NOMO-1 treated with dmso at 0.1 percent for 144 hours (cell line): Measurements from ENCODE around the gene POLRMT.

Experiments
- DNase-seq: peaks from one replicate; lab custom pipeline; 2025; ENCODE audit not compliant: unreplicated experiment; lab: John Stamatoyannopoulos, UW

Gene POLRMT

DNA sequence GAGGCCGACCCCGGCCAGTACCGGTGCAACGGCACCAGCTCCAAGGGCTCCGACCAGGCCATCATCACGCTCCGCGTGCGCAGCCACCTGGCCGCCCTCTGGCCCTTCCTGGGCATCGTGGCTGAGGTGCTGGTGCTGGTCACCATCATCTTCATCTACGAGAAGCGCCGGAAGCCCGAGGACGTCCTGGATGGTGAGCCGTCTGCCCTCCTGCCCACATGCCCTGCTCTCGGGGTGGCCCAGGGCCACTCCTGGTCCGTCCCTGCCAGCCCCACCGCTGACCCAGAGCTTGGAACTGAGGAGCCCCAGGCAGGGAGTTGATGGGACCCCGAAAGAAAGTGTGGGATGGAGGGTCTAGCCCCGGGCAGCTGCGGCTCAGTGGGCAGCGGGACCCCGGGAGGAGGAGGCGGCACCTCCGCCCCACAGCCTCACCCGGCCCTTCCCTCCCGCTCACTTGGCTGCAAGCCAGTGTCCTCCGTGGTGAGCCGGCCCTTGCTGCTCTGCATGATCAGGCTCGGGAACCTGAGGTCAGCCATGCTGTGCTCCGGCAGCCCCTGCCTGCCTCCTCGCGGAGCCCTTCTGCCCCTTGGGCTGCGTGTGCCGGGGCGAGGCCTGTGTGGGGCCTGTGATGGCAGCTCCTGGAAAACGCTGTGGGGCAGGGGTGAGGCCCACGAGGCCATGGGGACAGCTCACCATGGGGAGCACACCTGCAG is 51.8 kb downstream of the POLRMT start:
- DNase-seq = no peak

- DNase-seq = no peak
These were observed 53.0 kb downstream of the POLRMT start for GRCh38 chr19:580274-580835.

- no peak for DNase-seq
These were observed 53.5 kb downstream of the POLRMT start for GRCh38 chr19:579842-580155.

GRCh38 chr19:579111-579841 is 54.1 kb downstream of the POLRMT start:
- no peak for DNase-seq

DNA sequence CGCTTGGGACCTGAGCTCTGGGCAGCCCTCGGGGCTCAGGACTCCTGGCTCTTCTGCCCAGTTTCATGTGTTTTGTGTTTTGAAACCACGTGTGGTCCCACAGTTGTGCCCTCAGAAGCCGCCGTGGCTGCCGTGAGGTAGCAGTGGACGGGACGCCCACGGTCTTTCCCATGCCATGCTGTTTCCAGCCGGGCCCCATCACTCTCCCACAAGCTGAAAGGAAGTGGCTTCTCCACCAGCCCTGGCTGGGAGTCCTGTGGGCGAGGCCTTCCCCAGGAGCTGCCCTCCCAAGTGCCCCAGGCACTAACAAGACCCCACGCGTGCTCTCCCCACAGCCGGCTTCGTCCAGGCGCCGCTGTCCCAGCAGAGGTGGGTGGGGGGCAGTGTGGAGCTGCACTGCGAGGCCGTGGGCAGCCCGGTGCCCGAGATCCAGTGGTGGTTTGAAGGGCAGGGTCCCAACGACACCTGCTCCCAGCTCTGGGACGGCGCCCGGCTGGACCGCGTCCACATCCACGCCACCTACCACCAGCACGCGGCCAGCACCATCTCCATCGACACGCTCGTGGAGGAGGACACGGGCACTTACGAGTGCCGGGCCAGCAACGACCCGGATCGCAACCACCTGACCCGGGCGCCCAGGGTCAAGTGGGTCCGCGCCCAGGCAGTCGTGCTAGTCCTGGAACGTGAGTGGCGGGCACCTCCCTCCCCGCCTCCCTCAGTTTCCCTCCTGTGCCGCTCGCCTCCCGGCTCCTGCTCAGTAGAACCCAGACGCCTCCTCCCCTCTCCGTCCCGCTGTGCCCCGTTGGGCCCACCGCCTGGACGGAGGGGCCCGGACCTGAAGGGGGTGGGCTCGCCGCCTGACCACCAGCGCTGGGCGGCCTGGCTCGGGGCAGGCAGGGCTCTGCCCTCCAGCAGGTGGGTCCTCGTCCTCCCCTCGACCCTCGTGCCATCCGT is 55.6 kb downstream of the POLRMT start:
- no peak for DNase-seq

GRCh38 chr19:576768-577438 is 56.4 kb downstream of the POLRMT start:
- no peak for DNase-seq

DNA sequence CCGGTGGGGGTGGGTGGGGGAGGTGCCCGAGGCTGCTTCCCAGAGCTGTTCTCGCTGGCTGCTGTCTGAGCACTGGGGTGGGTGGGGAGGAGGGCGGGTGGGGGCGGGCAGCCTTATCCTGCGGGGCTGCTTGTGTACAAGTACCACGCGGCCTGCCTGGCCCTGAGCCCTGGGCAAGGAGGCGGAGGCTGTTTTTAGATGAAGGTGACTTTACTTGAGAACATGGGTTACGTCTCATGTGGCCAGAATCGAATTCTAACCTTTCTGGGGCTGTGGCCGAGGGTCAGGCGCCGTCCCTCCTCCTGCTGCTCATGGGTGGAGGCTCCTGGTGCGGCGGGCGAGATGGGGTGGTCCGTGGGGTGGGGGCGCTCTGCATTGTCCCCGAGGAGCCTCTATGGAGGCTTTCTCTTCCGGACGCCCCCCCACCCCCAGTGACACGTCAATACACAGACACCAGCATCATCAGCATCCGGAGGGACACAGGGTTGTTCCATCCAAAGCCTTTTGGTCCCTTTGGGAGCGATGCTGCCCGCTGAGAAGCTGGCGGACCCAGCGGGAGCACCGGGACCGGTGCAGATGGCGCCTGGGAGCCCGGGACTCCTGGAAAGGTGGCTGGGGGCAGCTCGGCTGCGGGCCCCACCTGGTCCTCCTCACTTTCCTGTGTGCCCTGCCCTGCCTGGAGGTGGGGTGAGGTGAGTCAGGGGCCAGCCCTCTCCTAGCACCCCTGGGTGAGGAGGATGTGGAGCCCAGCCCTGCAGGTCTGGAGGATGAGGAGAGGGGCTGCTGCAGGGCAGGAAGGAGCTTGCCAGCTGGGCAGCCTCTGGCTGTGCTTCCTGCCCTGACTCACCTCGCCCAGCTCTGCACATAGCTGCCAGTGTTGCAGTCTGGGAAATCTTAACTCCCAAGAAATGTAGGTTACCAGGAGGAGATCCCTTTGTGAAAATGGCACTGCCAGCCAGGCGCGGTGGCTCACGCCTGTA is 57.5 kb downstream of the POLRMT start:
- DNase-seq = no peak

DNA sequence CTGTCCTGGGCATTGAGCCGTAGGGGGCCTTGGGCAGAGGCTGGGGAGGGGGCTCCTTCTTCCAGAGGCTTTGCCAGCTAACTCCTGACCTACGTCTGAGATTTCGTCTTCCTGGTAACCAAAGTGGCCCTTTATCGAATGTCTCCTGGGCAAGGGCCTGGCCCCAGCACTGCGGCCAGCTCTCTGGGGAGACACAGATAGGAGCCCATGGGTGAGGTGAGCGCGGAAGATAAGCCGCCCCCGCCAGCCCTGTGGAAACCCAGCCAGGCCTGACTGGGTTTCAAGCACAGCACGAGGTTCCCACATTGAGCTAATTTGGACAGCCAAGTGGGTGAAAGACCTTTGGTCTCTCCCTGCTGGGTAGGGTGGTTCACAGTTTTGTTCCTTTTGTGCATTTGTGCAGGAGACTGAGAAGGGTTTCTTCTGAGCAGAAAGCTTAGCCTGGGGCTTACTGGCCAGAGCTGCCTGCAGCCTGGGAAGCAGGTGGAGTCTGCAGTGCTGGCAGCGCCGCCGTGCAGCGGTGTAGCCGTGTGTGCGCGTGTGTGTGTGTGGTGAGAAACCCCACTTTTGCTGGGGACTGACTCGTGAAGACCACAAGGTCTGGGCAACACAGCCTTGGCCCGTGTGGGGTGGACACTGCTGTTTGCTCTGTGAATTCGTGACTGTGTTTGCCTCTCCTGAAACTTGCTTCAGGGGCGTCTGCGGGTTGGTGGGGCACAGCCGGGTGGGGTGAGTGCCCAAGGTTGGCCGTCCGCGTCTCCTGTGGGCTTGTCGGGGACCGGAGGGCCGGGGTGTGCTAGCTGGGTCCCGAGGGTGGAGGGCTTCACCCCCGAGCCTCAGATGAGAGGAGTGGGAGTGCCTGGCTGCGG is 58.4 kb downstream of the POLRMT start:
- DNase-seq = no peak

DNA sequence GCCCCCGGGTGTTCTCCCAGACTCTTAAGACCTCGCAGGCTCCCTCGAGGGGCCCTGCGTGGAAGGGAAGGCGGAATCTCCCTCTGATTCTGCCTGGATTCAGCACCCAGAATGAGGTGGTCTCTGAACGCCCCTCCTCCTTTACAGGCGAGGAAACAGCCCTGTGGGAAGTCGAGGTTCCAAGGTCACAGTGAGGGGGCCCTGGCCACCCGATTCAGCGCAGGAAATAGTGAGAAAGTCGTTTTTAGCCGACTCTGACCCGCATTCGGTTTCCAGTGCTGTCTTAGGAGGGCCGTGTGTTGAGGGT is 59.9 kb downstream of the POLRMT start:
- DNase-seq = no peak

DNA sequence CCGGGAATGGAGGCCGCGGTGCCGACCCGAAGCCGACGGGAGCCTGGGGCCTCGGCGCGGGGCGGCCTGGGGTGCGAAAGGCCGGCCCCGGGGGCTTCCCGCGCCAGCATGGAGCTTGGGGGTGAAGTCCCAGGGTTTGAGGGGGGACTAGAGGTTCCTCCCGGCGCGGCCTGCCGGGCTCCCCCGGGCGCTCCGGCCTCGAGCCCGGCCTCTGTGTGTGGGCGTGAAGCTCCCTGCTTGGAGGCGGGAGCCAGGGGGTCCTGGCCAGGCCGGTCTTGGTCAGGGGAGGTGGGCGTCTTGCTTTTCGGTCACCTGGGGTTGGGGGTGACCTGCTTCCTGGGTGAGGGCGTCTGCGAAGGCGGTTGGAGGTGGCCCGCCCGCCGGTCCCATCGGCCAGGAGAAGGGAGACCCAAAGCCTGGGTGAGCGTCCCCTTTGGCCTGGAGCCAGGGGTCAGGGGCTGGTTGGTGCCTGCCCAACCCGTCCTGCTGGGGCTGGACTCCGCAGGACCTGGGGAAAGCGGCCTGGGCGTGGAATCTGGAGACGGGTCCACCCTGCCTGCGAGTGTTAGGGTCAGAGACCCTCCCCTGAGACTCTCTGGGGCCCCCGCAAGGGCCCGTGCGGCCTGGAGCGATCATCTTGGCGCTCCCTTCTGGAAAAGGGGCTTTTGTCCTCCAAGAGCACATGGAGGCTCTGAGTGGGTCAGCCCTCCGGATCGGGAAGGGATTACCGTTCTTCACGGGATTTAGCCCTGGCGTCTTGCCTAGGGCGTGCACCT is 60.4 kb downstream of the POLRMT start:
- no peak for DNase-seq

GRCh38 chr19:572140-572742 is 61.1 kb downstream of the POLRMT start, which contains the start of gene BSG:
BSG (plus strand) TSS chr19:572596; CDS start chr19:572635, 39 bp downstream.
- peak; percentile 96 for DNase-seq

DNA sequence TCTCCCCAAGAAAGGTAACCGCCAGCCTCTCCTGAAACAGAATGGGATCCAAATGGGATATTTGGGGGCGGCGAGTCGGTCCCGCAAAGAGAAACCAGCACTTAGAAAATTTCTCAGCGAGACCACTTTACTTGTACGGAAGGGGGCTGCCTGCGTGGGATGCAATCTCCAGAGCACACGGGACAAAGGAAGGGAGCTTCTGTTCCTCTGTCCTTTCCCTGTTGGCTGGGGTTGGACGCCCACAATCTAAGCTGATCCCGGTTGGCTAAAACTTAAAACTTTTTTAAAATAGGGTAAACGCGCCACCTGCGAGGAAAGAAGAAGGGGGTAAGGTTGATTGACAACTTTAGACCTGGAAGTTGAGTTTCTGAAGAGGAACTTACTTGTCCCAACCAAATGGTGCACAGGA is 61.8 kb downstream of the POLRMT start:
- DNase-seq = no peak

- peak; percentile 62 for DNase-seq
These were observed 62.3 kb downstream of the POLRMT start for GRCh38 chr19:570937-571565.

GRCh38 chr19:570251-570686 is 63.1 kb downstream of the POLRMT start:
- DNase-seq = no peak

DNA sequence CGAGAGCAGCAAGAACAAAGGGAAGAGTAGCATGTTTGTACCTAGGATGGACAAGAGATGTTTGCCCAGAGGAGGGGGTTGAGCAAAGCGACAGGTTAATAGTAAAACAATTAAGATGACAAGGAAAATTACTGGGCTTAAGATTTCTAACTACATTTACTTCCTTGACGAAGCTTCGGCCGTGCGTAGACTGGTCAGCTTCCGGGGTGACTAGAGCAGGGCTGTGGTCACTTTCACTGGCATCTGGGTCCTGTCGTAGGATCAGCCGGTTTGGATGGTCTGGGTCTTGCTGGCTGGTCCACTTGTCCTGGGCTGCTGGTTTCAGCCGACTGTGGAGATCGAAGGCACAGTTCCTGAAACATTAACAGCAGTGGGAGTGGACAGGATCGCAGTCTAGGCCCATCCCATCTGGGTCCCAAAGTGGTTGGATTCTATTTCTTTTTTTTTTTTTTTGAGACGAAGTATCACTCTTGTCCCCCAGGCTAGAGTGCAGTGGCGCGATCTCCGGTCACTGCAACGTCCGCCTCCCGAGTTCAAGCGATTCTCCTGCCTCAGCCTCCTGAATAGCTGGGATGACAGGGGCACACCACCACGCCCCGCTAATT is 65.9 kb downstream of the POLRMT start:
- no peak for DNase-seq
